GM19328 (cell line): ENCODE results near the gene CASP4.

ENCODE experiments used
- ATAC-seq: cut with Tn5 transposase; IDR thresholded peaks from one replicate; pipeline ENCODE4 v1.9.1; 2021; ENCODE audit warnings: mild to moderate bottlenecking, moderate library complexity; ENCODE audit not compliant: unreplicated experiment

CASP4 gene

GRCh38 chr11:104895634-104896033, 72.7 kb downstream of the CASP4 start:
- no peak for ATAC-seq

- no peak for ATAC-seq
Measured at GRCh38 chr11:104893876-104894275, 74.5 kb downstream of the CASP4 start.
